Liver (tissue), 9 donors: ENCODE measurements around the gene HARBI1. TPM values are rescaled to one million over a fixed set of nuclear protein-coding genes. Genes with fewer than 3 reads are reported as not detected.

Source experiments
- DNase-seq: peaks from one replicate; pipeline ENCODE4 v3.0.0-alpha.2; 2017; ENCODE audit warnings: low spot score
- H3K27ac ChIP-seq, 2 donors: one replicate each; pipeline ENCODE4 v1.7.0; 2013; ENCODE audit warnings: inconsistent platforms in 2 of 2, low read length in 2 of 2, control low read depth in 1 of 2, low read depth in 1 of 2, mild to moderate bottlenecking in 1 of 2
- H3K27me3 ChIP-seq, 4 donors: one replicate each; pipeline versions ENCODE4 v1.6.1 to v1.7.0; 2013; ENCODE audit warnings: low read length in 3 of 4, inconsistent platforms in 1 of 4, mild to moderate bottlenecking in 1 of 4, moderate library complexity in 1 of 4; ENCODE audit not compliant: control insufficient read depth in 4 of 4, insufficient read depth in 4 of 4
- H3K36me3 ChIP-seq, 4 donors: one replicate each; pipeline versions ENCODE4 v1.6.1 to v1.7.0; 2013; ENCODE audit warnings: low read length in 3 of 4, mild to moderate bottlenecking in 3 of 4, low read depth in 1 of 4, moderate library complexity in 1 of 4; ENCODE audit not compliant: control insufficient read depth in 4 of 4, insufficient read depth in 3 of 4
- H3K4me1 ChIP-seq, 4 donors: one replicate each; pipeline versions ENCODE4 v1.6.1 to v1.7.0; 2013; ENCODE audit warnings: low read length in 3 of 4, mild to moderate bottlenecking in 3 of 4, moderate library complexity in 1 of 4; ENCODE audit not compliant: control insufficient read depth in 4 of 4, insufficient read depth in 4 of 4
- H3K4me3 ChIP-seq, 3 donors: one replicate each; pipeline versions ENCODE4 v1.6.1 to v1.7.0; 2013; ENCODE audit warnings: low read length in 3 of 3, control low read depth in 1 of 3, low read depth in 1 of 3, mild to moderate bottlenecking in 1 of 3
- H3K9ac ChIP-seq, 2 donors: one replicate each; pipeline ENCODE4 v1.7.0; 2013; ENCODE audit warnings: low read length in 2 of 2, mild to moderate bottlenecking in 2 of 2, moderate library complexity in 2 of 2, control low read depth in 1 of 2, low read depth in 1 of 2
- H3K9me3 ChIP-seq, 4 donors: one replicate each; pipeline versions ENCODE4 v1.6.1 to v1.7.0; 2013; ENCODE audit warnings: low read length in 3 of 4; ENCODE audit not compliant: control insufficient read depth in 4 of 4
- ATF3 ChIP-seq: IDR thresholded peaks from 2 replicates; pipeline ENCODE4 v1.6.1; 2016; ENCODE audit warnings: antibody characterized with exemption
- EGR1 ChIP-seq, 2 donors: IDR thresholded peaks; 2 replicates each; pipeline ENCODE4 v1.6.1; 2016 to 2018; ENCODE audit warnings: antibody characterized with exemption in 2 of 2, low read depth in 2 of 2
- FOXA1 ChIP-seq: IDR thresholded peaks from 2 replicates; pipeline ENCODE4 v1.6.1; 2016; ENCODE audit warnings: antibody characterized with exemption
- FOXA2 ChIP-seq: IDR thresholded peaks from 2 replicates; pipeline ENCODE4 v1.6.1; 2016; ENCODE audit warnings: antibody characterized with exemption
- GABPA ChIP-seq, 2 donors: IDR thresholded peaks in 1 of 2; conservative IDR thresholded peaks in 1 of 2; 2 replicates each; pipeline ENCODE4 v1.6.1; 2016; ENCODE audit warnings: antibody characterized with exemption in 2 of 2, mild to moderate bottlenecking in 1 of 2, moderate library complexity in 1 of 2
- HNF4G ChIP-seq: IDR thresholded peaks from 2 replicates; pipeline ENCODE4 v1.6.1; 2016; ENCODE audit warnings: antibody characterized with exemption
- MAX ChIP-seq: IDR thresholded peaks from 2 replicates; pipeline ENCODE4 v1.6.1; 2016; ENCODE audit warnings: antibody characterized with exemption
- NR2F2 ChIP-seq: IDR thresholded peaks from 2 replicates; pipeline ENCODE4 v1.6.1; 2016; ENCODE audit warnings: antibody characterized with exemption
- RAD21 ChIP-seq, 2 donors: IDR thresholded peaks; 2 replicates each; pipeline ENCODE4 v1.6.1; 2016; ENCODE audit warnings: antibody characterized with exemption in 2 of 2, mild to moderate bottlenecking in 2 of 2
- RXRA ChIP-seq, 2 donors: IDR thresholded peaks; 2 replicates each; pipeline ENCODE4 v1.6.1; 2017 to 2018; ENCODE audit warnings: antibody characterized with exemption in 2 of 2, mild to moderate bottlenecking in 1 of 2
- TAF1 ChIP-seq: conservative IDR thresholded peaks from 2 replicates; pipeline ENCODE4 v1.6.1; 2016; ENCODE audit warnings: antibody characterized with exemption, mild to moderate bottlenecking
- ZBTB33 ChIP-seq: IDR thresholded peaks from 2 replicates; pipeline ENCODE4 v1.6.1; 2016; ENCODE audit warnings: antibody characterized with exemption
- WGBS: extraction: QIAGEN DNeasy Blood & Tissue Kit; methylation state at CpG from one replicate; pipeline ENCODE4 v1.1.7; 2013; 5-methylcytosine and 5-hydroxymethylcytosine counted together
- polyA plus RNA-seq, 2 donors: library from polyadenylated mRNA; stranded (reverse) in 1 of 2; unstranded in 1 of 2; fragments of 200-250 nt in 1 of 2; fragments of >200 nt in 1 of 2; fragmentation: Nextera tagmentation in 1 of 2; extraction: Ambion mirVana in 1 of 2; gene quantifications; one replicate each; pipeline versions ENCODE4 v1.2.1 to v1.2.3, GENCODE V29; 2013 to 2015
- total RNA-seq, 2 donors: library from RNA; depleted of rRNA; stranded (reverse); fragments of >200 nt; gene quantifications; one replicate each; pipeline ENCODE4 v1.2.3, GENCODE V29; 2014
- TF ChIP-seq, protein P1 (sequence below): IDR thresholded peaks from 2 replicates; pipeline ENCODE4 v1.6.1; 2016; ENCODE audit warnings: antibody characterized with exemption, mild to moderate bottlenecking
- TF ChIP-seq, protein P2 (sequence below): fragments of 150-350 bp; IDR thresholded peaks from 2 replicates; pipeline ENCODE4 v1.5.1; 2017; ENCODE audit warnings: improper control_type of control experiment, low read depth, low read length; ENCODE audit not compliant: missing input control
- donor health status: healthy.
- donor health status: healthy.
- donor health status: healthy.
- donor health status: healthy.
- donor health status: healthy.

Gene HARBI1
- total and polyA plus RNA-seq, 4 donors, result 2.5 to 5.9 (median 3.3) TPM

DNA sequence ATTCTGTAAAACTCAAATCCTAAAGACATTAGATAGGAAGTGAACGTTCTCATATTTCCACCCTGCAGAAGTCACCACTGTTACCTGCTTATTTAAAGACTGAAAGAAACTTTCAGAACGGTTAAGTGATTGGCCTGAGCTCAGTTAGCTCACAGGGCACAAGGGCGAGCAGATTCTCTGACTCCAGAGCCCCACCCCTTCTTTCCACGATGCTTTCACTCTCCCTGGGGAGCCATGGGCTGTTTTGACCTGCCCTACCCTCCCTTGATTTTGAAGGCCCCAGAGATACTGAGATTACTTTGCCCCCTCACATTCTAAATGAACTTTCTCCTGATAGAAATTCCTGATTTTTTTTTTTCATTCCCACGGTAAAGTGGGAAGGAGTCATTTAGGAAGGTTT is 49.5 kb upstream of the HARBI1 start:
- no peak overlapping the region for H3K27ac ChIP-seq
- DNase-seq, result no peak
- WGBS, result 79% methylated on average over 5 of the region's 5 CpGs
- TF ChIP-seq FOXA2 (no peak), ZBTB33 (no peak), NR2F2 (no peak), RAD21 (IDR thresholded peaks at IDR 0.05) (no peak), GABPA (IDR thresholded peaks at IDR 0.05 in 1 of 2, conservative IDR thresholded peaks at IDR 0.05 in 1 of 2) (no peak), EGR1 (IDR thresholded peaks at IDR 0.05; ENCODE audit: low read depth in 2 of 2) (no peak), FOXA1 (no peak)
- TF ChIP-seq, protein P1, sequence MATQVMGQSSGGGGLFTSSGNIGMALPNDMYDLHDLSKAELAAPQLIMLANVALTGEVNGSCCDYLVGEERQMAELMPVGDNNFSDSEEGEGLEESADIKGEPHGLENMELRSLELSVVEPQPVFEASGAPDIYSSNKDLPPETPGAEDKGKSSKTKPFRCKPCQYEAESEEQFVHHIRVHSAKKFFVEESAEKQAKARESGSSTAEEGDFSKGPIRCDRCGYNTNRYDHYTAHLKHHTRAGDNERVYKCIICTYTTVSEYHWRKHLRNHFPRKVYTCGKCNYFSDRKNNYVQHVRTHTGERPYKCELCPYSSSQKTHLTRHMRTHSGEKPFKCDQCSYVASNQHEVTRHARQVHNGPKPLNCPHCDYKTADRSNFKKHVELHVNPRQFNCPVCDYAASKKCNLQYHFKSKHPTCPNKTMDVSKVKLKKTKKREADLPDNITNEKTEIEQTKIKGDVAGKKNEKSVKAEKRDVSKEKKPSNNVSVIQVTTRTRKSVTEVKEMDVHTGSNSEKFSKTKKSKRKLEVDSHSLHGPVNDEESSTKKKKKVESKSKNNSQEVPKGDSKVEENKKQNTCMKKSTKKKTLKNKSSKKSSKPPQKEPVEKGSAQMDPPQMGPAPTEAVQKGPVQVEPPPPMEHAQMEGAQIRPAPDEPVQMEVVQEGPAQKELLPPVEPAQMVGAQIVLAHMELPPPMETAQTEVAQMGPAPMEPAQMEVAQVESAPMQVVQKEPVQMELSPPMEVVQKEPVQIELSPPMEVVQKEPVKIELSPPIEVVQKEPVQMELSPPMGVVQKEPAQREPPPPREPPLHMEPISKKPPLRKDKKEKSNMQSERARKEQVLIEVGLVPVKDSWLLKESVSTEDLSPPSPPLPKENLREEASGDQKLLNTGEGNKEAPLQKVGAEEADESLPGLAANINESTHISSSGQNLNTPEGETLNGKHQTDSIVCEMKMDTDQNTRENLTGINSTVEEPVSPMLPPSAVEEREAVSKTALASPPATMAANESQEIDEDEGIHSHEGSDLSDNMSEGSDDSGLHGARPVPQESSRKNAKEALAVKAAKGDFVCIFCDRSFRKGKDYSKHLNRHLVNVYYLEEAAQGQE, result no peak
- TF ChIP-seq, protein P2, sequence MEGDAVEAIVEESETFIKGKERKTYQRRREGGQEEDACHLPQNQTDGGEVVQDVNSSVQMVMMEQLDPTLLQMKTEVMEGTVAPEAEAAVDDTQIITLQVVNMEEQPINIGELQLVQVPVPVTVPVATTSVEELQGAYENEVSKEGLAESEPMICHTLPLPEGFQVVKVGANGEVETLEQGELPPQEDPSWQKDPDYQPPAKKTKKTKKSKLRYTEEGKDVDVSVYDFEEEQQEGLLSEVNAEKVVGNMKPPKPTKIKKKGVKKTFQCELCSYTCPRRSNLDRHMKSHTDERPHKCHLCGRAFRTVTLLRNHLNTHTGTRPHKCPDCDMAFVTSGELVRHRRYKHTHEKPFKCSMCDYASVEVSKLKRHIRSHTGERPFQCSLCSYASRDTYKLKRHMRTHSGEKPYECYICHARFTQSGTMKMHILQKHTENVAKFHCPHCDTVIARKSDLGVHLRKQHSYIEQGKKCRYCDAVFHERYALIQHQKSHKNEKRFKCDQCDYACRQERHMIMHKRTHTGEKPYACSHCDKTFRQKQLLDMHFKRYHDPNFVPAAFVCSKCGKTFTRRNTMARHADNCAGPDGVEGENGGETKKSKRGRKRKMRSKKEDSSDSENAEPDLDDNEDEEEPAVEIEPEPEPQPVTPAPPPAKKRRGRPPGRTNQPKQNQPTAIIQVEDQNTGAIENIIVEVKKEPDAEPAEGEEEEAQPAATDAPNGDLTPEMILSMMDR, result no peak
- no peak overlapping the region for H3K4me3 ChIP-seq
- H3K36me3 ChIP-seq, result peaks cover 18 to 79% (median 67%) of the 10 kb centered on the region in 4 donors
- H3K9me3 ChIP-seq, result no peaks in the 10 kb centered on the region
- H3K27me3 ChIP-seq, result no peaks in the 10 kb centered on the region
- peaks cover 0 to 2% (median 0%) of the 10 kb centered on the region in 4 donors for H3K4me1 ChIP-seq
- H3K9ac ChIP-seq, result no peak overlapping the region

- H3K27me3 ChIP-seq, result no peaks in the 10 kb centered on the region
- H3K9ac ChIP-seq, result no peak overlapping the region
- WGBS, result 88% methylated on average over 1 of the region's 1 CpG
- no peak overlapping the region for H3K4me3 ChIP-seq
- H3K9me3 ChIP-seq, result no peaks in the 10 kb centered on the region
- no peak for DNase-seq
- peaks cover 15 to 74% (median 62%) of the 10 kb centered on the region in 4 donors for H3K36me3 ChIP-seq
- H3K4me1 ChIP-seq, result peaks cover 0 to 2% (median 0%) of the 10 kb centered on the region in 4 donors
- H3K27ac ChIP-seq, result peak overlapping the region in 1 of 2 donors; percentile 11
- no peak for TF ChIP-seq ZBTB33
- no peak for TF ChIP-seq HNF4G
- TF ChIP-seq TAF1, result no peak
- TF ChIP-seq RXRA (IDR thresholded peaks at IDR 0.05), result no peak
- TF ChIP-seq ATF3, result no peak
- TF ChIP-seq NR2F2, result no peak
- TF ChIP-seq MAX, result no peak
- TF ChIP-seq, protein P1, result no peak
These were observed 48.3 kb upstream of the HARBI1 start for GRCh38 chr11:46665356-46665755.
